Stimulated activated CD8-positive, alpha-beta memory T cell treated with anti-CD3 and anti-CD28 coated beads, Interleukin-4, amount 100 ng/mL, for 4 hours (primary cell): Measurements from ENCODE around the gene CDH13.

Experiments used
- DNase-seq, 2 donors: peaks; one replicate each; pipeline ENCODE4 v3.0.0-alpha.2; 2020; ENCODE audit warnings: low read depth in 2 of 2, low spot score in 1 of 2

Gene CDH13

DNA sequence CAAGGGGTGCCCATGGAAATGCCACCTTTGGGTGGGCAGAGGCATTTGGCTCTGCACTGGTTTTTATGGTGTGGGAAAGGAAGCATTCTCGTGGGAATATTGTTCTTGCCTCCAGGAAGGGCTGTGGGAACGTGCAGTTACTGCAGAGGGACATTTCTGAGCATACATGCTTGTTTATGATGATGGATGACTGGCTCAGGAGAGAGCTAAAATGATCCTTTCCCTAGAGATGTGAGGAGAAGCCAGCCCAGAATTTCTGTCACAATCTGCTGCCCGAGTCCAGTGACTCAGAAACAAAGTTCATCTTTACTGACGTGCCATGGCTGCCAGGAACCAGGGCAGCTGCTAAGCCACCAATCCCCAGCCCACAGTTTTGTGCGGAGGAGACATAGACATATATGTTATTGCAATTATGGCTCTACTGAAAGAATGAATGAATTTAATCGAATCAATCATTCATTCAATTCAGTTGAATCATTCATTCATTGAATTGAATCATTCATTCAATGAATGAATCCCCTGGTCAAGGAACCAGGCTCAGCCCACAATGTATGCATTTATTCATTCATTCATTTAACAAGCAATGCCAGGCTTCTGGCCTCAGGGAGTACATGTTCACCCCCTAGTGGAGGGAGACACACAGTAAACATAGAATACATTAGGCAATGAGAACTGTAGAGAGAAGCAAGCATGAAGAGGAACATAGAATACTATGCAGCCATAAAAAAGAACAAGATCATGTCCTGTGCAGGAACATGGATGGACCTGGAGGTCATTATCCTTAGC lies 766.6 kb downstream of the CDH13 start:
- DNase-seq = no peak

DNA sequence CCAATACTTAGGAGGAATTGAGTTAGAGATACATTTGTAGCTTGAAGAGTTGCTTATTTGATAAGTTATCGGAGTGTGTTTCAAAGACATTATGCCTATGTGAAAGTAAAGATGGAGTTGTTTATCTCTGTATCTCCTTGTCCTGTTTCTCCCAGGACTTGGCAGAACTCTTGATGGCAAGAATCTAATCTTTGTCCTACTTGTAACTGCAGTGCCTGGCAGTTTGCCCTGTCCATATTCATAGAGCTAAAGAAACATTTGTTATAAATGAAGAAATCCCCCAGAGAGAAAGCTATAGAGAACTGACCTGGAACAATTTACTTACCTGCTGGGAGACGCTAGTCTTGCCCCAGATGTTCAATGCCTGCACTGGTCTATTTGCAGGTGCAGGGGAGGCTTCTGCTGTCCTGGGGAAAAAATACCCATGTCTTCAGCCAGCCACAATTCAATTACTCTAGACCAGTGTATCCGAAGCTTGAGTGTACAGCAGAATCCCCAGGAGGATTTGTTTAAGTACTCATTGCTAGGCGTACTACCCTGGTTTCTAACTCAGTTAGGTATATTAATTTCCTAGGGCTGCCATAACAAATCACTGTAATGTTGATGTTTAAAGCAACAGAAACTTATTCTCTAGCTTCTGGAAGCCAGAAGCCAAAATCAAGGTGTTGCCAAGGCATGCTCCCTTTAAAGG lies 771.0 kb downstream of the CDH13 start:
- DNase-seq = no peak

DNA sequence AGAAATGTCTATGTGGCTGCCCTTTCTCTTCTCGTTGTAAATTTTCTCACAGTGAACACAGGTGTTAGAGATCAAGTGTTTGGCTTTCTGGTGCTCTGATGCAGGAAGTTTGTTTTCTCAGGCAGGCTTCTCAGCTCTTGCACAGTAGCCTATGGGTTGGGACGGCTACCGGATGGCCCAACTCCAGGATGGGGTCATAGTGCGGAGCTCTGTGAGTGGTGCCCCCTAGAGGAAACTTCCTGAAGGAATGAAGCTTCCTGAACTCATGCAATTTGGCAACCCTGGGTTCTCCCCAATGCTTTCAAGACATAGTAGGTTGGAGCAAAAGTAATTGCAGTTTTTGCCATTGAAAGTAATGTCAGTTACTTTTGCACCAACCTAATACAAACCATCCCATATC lies 773.5 kb downstream of the CDH13 start:
- DNase-seq = no peak

DNA sequence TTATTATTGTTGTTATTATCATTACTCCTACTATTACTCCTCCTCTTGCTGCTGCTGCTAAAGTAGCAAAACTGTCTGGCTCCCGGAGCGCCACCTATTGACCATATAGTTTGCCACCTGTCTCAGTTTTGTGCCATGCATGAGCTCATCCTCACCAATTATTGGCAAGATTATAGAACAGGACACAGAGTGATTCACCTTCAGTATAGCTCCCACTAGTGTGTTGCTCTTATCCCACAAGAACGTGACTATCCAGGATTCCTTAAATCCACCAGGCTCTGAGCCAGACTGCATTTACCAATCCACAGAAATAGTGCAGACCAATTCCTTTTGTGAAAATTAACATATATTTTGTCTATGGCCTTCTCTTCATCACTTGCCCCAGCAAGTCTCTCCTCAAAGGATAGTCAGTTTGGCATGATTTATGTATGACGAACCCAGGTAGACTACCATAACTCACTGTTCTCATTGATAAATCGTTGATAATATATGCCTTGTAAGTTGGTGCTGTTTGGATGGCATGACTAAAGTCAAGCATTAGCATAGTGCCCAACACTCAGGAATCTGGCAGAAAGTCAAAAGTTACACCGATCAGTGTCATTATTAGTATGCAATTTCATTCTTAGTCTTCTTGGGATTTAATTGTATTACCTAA lies 775.5 kb downstream of the CDH13 start:
- no peak for DNase-seq

DNA sequence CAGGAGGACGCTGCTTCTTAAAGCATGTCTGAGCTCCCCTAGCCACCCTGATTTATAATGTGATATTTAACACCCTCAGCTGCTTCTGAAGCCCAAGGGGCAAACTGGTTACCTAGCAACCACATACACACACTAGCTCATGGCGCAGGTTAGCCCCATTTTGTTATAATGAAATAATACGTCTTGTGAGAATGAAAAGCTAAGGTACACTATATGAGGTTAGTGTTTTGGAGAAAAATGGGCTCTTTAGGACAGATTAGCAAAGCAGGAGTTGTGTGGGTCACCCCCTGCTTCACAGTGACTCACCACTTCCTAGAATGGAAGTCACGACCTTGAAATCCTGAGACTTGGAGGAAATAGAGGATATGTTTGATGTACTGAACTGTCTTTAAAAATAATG lies 776.2 kb downstream of the CDH13 start:
- DNase-seq = no peak

DNA sequence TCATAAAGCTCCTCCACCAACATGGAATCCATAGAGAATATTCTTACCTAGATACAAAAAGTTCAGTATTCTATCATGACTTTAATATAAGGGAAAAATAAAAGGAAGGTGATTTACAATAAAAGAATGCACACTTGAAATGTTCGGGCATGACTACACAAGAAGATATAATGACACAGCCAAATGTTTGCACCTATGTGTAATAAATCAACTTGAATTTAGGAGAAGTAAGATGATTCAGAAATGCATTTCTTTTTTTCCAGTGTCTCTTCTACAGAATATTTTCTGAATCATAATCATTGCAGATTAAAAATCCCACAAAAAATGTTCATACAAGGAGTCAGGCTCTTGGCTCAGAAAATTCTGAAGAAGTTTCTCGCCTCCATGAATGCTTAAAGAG lies 777.0 kb downstream of the CDH13 start:
- no peak for DNase-seq

DNA sequence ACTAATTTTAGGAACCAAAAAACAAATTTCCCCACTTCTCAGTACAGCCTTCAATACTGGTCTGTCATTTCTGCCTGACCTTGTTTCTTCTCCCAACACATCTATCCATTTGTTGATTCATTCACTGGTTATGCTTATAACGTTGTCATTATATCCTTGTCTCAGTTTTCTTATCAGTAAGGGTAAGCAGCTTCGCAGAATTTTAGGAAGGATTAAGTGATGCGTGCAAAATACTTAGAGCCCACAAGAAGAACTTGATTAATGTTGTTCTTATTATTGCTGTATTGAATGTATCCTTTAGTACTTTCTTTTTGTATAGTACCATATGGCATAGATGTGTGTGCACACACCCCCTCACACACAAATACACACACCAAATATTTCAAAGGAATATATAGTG lies 777.5 kb downstream of the CDH13 start:
- DNase-seq = no peak

DNA sequence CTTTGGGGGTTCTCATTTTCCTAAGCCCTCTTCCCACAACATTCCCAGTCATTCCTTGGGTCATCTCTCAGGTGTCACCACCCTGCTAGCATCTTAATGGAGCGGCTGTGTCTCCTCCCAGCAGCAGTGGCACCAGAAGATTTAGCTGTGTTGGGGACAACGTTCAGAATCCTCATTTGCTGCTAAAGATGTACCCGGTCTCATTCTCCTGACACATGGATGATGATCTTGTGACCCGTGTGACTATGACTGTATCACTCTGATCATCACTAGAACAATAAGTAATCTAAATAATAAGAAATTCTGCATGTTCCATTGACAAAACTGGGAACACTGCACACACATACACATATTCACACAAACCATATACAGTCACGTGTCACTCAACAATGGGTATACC lies 781.2 kb downstream of the CDH13 start:
- no peak for DNase-seq

DNA sequence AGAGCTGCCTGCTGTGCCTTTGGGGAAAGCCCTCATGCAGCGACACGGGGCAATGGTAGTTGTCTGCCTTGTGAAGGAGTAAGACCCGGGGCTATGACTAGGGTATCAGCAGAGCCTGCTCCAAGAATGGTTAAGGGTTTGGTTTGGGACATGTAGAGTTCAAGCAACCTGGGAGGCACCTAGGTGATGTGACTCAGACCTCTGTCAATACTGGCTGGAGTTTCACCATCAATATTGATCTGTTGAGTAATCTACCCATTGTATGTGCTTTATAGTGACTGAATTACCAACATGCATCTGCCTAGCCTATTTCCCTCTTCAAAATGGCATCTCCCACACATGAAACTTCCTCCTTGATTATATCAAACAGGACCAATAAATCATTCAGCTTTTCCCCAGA lies 782.6 kb downstream of the CDH13 start:
- no peak for DNase-seq

DNA sequence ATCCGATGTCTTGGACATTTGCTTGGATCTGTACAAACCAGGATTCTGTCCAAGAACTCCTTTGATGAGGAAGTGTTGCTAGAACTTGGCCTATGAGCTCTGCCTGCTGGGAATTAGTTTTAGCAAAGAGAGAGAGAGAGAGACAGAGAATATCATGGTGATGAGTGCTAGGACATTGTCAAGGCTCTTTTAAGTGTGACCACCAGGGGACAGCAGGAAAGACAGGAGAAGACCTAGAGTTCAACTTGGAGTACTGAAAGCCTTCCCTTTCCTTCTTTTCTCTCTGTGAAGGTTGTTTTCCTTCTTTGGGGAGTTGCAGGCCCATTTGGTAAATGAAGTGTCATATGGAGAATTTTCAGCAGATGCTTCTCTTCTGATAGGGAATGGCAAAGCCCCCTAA lies 791.8 kb downstream of the CDH13 start:
- DNase-seq = no peak

DNA sequence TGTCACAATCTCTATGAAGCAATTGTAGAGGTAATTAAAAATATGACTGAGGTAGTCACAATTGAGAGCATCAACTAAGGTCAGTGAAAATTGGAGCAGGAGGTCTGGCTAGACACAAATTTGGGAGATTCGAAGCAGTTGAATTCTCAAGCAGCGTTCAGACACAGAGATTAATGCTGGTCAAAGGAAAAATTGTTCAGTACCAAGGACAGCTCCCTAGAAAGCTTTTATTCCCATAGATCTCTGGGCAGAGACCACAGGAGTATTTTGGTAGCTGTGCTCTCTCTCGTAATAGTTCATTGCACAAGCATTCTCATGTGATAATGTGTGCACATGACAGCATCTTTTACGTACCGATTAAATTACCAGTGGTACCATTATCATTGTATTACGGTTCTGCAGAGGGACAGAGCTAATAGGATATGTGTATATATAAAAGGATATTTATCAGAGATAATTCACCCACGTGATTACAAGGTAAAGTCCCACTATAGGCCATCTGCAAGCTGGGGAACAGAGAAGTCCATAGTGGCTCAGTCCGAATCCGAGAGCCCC lies 793.5 kb downstream of the CDH13 start:
- no peak for DNase-seq

DNA sequence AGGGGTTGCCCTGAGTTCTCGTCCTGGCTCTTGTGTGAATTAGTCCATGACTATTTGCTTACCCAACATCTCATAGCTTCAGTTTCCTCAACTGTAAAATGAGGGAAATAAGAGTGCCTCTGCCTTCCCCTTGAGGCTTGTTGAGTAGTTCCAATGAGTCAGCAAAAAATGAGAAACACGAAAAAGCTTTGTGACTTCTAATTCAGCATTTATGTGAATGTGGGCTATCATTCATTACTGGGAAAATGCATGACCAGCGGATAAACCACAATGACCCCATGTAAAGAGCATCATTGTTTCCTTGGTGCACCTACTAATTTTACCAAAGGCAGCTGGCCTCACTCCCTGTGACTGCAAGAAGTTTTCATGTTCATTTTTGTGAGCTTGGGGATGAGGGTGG lies 806.4 kb downstream of the CDH13 start:
- DNase-seq = no peak

DNA sequence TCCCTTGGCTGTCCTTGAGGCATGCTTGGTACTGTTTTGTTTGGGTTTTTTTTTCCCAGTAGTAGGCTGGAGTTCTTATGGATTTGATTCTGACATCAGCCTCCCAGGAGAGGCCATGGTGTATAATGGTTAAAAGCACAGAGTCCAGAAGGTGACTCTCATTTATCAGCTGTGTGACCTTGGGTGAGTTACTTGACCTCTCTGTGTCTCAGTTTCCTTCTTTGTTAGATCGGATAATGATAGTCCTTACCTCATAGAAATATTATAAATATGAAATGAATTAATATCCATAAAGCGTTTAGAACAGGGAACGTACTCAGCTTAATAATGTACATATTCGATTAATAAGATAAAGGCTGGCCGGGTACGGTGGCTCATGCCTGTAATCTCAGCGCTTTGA lies 810.3 kb downstream of the CDH13 start:
- no peak for DNase-seq

DNA sequence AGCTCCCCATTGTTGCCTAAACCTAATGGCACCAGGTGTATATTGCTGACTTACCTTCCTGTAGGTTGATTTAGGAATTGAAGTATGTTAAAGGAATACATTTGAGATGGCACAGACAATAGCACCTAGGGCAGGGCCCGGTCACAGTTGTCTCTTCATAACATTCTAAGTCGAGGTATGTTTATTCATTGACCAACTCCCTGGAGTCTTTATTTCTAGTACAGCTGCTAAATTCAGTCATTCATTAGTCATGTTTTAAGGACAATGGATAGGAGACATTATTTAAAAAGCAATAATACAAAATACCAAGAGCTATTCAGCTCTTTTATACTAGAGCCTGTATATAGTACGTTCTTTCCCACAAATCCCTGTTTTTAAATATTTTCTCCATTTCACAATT lies 811.6 kb downstream of the CDH13 start:
- DNase-seq = no peak

DNA sequence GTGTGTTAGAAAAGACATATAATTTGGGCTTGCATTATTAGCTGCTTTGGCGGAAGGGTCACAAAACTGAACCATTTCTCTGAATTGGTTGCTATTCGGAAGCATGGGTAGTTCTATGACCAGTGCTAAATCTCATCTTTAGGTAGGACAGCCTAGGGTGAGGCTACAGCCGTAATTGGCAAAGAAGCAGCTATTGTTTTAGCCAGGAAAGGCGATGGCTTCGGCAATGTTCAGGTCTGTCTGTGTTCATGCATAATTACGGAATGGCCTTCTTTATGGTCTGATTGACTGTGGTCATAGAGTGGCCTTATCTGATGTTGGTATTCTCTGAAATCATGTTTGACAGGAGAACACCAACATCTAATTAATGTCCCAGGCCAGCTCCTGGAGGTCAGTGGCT lies 812.6 kb downstream of the CDH13 start:
- no peak for DNase-seq

DNA sequence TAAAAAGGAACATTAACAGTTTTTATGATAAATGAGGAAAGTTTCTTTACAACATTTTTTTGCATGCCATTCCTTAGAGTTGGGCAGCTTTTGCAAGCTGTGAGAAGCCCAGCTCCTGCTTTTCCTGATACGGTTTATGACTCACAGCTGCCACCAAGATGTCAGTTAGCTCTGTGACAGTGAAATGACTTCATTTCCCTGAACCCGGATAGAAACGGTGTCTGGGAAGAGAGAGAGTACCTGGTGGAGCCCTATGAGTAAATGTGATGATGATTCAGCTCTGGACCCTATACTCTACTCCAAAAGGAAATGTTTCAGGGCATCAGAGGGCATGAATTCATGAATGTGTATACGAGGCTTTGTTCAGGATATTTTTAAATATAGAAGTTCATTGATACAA lies 814.7 kb downstream of the CDH13 start:
- no peak for DNase-seq

DNA sequence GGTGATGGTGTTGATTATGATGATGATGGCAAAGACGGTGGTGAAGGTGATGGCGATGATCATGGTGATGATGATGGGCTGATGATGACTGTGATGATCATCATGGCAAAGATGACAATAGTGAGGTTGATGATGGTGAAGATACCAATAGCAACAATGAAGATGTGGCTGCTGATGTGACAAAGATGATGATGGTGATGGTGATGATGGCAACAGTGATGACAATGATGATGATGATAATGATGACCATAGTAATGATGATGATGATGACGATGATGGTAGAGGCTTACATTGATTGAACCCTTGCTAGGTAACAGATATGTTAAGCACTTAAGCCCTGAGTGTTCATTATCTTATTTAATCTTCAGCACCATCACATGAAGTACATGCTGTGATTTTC lies 817.2 kb downstream of the CDH13 start:
- no peak for DNase-seq

DNA sequence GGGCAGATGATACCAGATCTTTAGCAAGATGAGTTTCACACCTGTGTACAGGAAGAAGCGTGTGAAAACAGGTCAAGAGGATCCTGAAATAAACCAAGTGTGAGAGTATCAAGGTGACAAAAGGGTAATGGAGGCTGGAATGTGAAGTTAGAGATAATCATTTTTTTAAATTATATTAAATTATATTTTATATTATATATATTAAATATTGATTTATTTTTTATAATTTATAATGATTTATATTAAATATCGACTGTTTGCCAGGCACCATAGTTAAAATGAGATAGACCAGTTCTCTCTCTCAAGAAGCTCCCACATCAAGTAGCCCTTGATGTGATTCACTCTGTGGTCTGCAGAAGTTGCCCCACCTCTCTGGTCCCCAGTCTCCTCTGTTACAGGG lies 820.8 kb downstream of the CDH13 start:
- DNase-seq = no peak

DNA sequence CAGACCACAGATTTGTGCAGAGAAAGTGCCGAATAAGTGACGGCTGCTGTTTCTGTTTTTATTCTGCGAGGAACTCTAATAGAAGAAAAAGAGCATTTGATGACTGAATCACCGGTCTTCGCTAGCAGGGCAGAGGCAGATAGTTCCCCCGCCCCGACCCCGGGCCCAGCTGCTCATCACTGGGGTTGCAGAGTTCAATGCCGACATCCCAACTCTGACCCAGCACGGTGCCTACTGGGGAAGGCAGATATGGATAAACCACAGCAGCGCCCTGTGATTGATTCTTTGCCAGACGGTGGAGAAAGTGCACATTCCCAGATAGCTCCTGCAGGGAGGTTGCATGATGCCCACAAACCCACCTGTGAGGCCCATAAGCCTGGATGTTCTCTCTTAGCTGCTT lies 823.1 kb downstream of the CDH13 start:
- DNase-seq = no peak

DNA sequence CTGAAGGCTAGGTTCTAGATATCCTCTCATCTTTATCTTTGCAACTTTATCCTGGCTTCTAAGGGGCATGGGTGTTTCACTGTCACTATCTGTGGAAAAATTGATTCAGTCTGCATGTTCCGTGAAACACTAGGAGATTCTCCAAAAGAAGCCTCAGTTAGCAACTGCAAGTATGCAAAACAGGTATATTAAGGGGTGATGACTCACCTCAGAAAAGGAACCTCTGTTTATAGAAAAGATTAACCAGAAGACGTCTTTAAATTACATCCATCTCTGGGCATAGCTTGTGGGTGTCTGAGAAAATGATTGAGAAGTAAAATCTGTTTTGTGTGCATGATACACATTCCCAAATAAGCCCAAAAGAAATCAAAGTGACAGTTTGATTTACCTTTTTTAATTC lies 827.2 kb downstream of the CDH13 start:
- no peak for DNase-seq

DNA sequence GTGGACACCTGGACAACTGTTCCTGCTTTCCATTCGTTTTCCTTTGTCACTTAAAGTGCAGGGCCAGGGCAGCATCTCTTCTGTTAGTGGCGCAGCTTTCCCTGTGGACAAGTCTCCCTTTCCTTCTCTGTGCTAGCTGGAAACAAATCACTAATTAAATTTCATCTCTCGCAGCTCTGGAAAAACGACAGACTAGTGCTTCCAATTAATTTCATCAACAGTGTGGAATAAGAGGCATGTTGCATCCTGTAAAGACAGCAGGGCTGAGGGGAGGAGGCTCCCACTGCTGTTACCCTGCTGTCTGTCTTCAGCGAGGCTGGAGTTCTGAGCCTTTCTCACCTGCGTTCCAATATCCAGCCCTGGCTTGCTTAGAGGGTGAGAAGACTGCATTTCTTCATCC lies 828.9 kb downstream of the CDH13 start:
- DNase-seq = no peak

DNA sequence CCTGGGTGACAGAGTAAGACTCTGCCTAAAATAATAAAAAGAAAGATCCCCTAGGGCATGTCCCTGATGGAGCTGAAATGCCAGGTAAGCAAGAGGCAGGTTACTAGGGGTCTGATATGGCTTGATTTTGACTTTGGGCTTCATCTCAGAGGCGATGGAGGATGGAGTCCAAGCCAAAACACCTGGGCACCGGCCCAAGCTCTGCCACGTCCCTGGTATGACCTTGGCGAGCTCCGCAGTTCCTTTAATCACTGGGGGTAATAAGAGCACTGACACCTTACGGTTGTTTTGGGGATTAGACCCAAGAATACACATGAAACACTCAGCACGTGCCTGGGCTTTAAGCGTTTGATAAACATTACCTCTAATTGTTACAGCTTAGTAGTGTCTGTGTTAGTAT lies 830.2 kb downstream of the CDH13 start:
- no peak for DNase-seq
